Neural cell (in vitro differentiated cells): ENCODE data around the gene ANKRD35. TPM values are rescaled to one million over a fixed set of nuclear protein-coding genes. Genes with fewer than 3 reads are reported as not detected.
A peak's percentile ranks its signal among the peaks of the same experiment; 100 is the strongest.
"Not testable (repeated sequence)": the region's sequence is repeated elsewhere in the genome, so short reads cannot be mapped to it uniquely, and the experiment has no call there.

Experiments used
- H2AFZ ChIP-seq: fragments of 200-600, 300-800 bp; sonication (generic), shearing (Covaris generic); 2 replicates; pipeline ENCODE4 v1.6.0; 2014; ENCODE audit warnings: low read depth, mild to moderate bottlenecking, antibody characterized with exemption, low read length, moderate library complexity
- H3F3A ChIP-seq: fragments of 200-600 bp; shearing (Covaris generic); 2 replicates; pipeline ENCODE4 v1.6.1; 2016; ENCODE audit warnings: mild to moderate bottlenecking, moderate library complexity, mixed read lengths, antibody characterized with exemption, low read length; ENCODE audit not compliant: insufficient read depth, poor library complexity, severe bottlenecking
- H3K27ac ChIP-seq: fragments of 200-600, 300-800 bp; sonication (generic), shearing (Covaris generic); 2 replicates; pipeline ENCODE4 v1.5.1; 2014; ENCODE audit warnings: mild to moderate bottlenecking, low read length, moderate library complexity
- H3K27me3 ChIP-seq: fragments of 300-800, 200-600 bp; sonication (generic), shearing (Covaris generic); 2 replicates; pipeline ENCODE4 v1.6.0; 2014; ENCODE audit warnings: mild to moderate bottlenecking, low read depth, low read length, moderate library complexity; ENCODE audit not compliant: insufficient read depth
- H3K36me3 ChIP-seq: fragments of 300-800, 200-600 bp; sonication (generic), shearing (Covaris generic); 2 replicates; pipeline ENCODE4 v1.5.1; 2014; ENCODE audit warnings: mild to moderate bottlenecking, antibody characterized with exemption, low read length, moderate library complexity; ENCODE audit not compliant: insufficient read depth
- H3K4me2 ChIP-seq: fragments of 300-800, 200-600 bp; sonication (generic), shearing (Covaris generic); 2 replicates; pipeline ENCODE4 v1.6.0; 2014; ENCODE audit warnings: mild to moderate bottlenecking, low read length
- H3K4me3 ChIP-seq: fragments of 300-800, 200-600 bp; sonication (generic), shearing (Covaris generic); 2 replicates; pipeline ENCODE4 v1.5.1; 2014; ENCODE audit warnings: mild to moderate bottlenecking, low read length, moderate library complexity
- H3K79me2 ChIP-seq: fragments of 200-600 bp; shearing (Covaris generic); replicated peaks from 2 replicates; pipeline ENCODE4 v1.6.0; 2014; ENCODE audit warnings: mild to moderate bottlenecking, low read length, moderate library complexity; ENCODE audit not compliant: insufficient read depth
- H3K9ac ChIP-seq: fragments of 300-800, 200-600 bp; sonication (generic), shearing (Covaris generic); 2 replicates; pipeline ENCODE4 v1.6.1; 2016; ENCODE audit warnings: mild to moderate bottlenecking, low read length, mixed read lengths
- H3K9me2 ChIP-seq: fragments of 200-600 bp; shearing (Covaris generic); 2 replicates; pipeline ENCODE4 v1.6.1; 2016; ENCODE audit warnings: mild to moderate bottlenecking, low read length, mixed read lengths; ENCODE audit not compliant: insufficient read depth
- H3K9me3 ChIP-seq: fragments of 200-600, 300-800 bp; sonication (generic), shearing (Covaris generic); 2 replicates; pipeline ENCODE4 v1.6.1; 2016; ENCODE audit warnings: mild to moderate bottlenecking, mixed run types, low read length, moderate library complexity, mixed read lengths
- H4K20me1 ChIP-seq: fragments of 200-600 bp; shearing (Covaris generic); 2 replicates; pipeline ENCODE4 v1.6.1; 2016; ENCODE audit warnings: mild to moderate bottlenecking, mixed run types; ENCODE audit not compliant: insufficient read depth
- RAD21 ChIP-seq: fragments of 450-650 bp; conservative IDR thresholded peaks from 2 replicates; pipeline ENCODE4 v1.6.1; 2014; ENCODE audit warnings: antibody characterized with exemption, mild to moderate bottlenecking, moderate library complexity
- polyA plus RNA-seq: library from polyadenylated mRNA; depleted of rRNA; stranded (reverse); fragments of >200 nt; gene quantifications from 2 replicates; pipeline ENCODE4 v1.2.3, GENCODE V29; 2014
- small RNA-seq, 3 experiments: library from RNA; depleted of rRNA; stranded (forward); fragments of <200 nt; gene quantifications; one replicate each; pipeline ENCODE3, GENCODE V24; 2012

ANKRD35 gene
- polyA plus RNA-seq, 1 donor from 2014 or later: not detected

GRCh38 chr1:145823565-145824498 lies 61.8 kb downstream of the ANKRD35 start, which contains the start of the genes POLR3C and RNF115 (continued):
- peak; percentile 25 for TF ChIP-seq RAD21

- H3K27ac ChIP-seq, H3K9me2 ChIP-seq, H3K36me3 ChIP-seq, H3K9ac ChIP-seq, H3F3A ChIP-seq, H4K20me1 ChIP-seq, H2AFZ ChIP-seq, H3K27me3 ChIP-seq, H3K9me3 ChIP-seq, H3K4me3 ChIP-seq, H3K4me2 ChIP-seq: not testable (repeated sequence)
- H3K79me2 ChIP-seq: peaks cover 20% of the 10 kb centered on the region
Measured at GRCh38 chr1:145822779-145823331, 62.8 kb downstream of the ANKRD35 start.

- H3K4me2 ChIP-seq, H2AFZ ChIP-seq, H3K9me2 ChIP-seq, H3K9ac ChIP-seq, H3K79me2 ChIP-seq, H3K9me3 ChIP-seq, H3F3A ChIP-seq, H3K27me3 ChIP-seq, H3K4me3 ChIP-seq, H3K36me3 ChIP-seq, H3K27ac ChIP-seq, H4K20me1 ChIP-seq: not testable (repeated sequence)
Measured at GRCh38 chr1:145818095-145818494, 67.6 kb downstream of the ANKRD35 start.

Small RNA genes lying within 50 kb of the gene (small RNA-seq; reads per million reads assigned to genes)
- gene MIR6736: 0 reads per million in 3 experiments

Other genes starting within 250 kb of the ANKRD35 start
- gene PDZK1, start 178.5 kb downstream of the ANKRD35 start, polyA plus RNA-seq: 0.88 TPM in 1 of 2 replicates, not detected in the other
- 1.5 TPM in 1 of 2 replicates, not detected in the other for gene CD160, start 166.4 kb downstream of the ANKRD35 start, polyA plus RNA-seq
- 22.3 and 25.7 TPM in 2 replicates for gene RNF115, start 61.8 kb downstream of the ANKRD35 start, polyA plus RNA-seq
- gene POLR3C, start 61.7 kb downstream of the ANKRD35 start, polyA plus RNA-seq: 30.1 and 33.1 TPM in 2 replicates
- 4.5 and 5.4 TPM in 2 replicates for gene NUDT17, start 40.2 kb downstream of the ANKRD35 start, polyA plus RNA-seq
- 15.0 and 16.5 TPM in 2 replicates for gene PIAS3, start 26.8 kb downstream of the ANKRD35 start, polyA plus RNA-seq
- 0.84 and 0.94 TPM in 2 replicates for gene ITGA10, start 24.2 kb upstream of the ANKRD35 start, polyA plus RNA-seq
- 49.5 and 52.4 TPM in 2 replicates for gene PEX11B, start 32.9 kb upstream of the ANKRD35 start, polyA plus RNA-seq
- 301 and 366 TPM in 2 replicates for gene RBM8A, start 41.6 kb upstream of the ANKRD35 start, polyA plus RNA-seq
- gene LIX1L, start 72.2 kb upstream of the ANKRD35 start, polyA plus RNA-seq: 15.7 and 17.0 TPM in 2 replicates
- gene ANKRD34A, start 78.7 kb upstream of the ANKRD35 start, polyA plus RNA-seq: 0.16 and 1.7 TPM in 2 replicates
- 37.5 and 38.6 TPM in 2 replicates for gene POLR3GL, start 78.8 kb upstream of the ANKRD35 start, polyA plus RNA-seq
- 140 and 165 TPM in 2 replicates for gene TXNIP, start 110.7 kb upstream of the ANKRD35 start, polyA plus RNA-seq
- gene HJV, start 135.9 kb upstream of the ANKRD35 start, polyA plus RNA-seq: not detected in 2 replicates